WERI-Rb-1 (cell line): ENCODE measurements around the gene RBM23.
"Not testable (repeated sequence)": the region's sequence is repeated elsewhere in the genome, so short reads cannot be mapped to it uniquely, and the experiment has no call there.

Source experiments
- DNase-seq: peaks from one replicate; pipeline ENCODE4 v3.0.0-alpha.2; 2020
- H3K27ac ChIP-seq: fragments of 250-450 bp; sonication (Bioruptor Pico); 2 replicates; pipeline ENCODE4 v1.5.1; 2020; ENCODE audit warnings: mild to moderate bottlenecking, moderate library complexity
- H3K27me3 ChIP-seq: fragments of 250-450 bp; sonication (Bioruptor Pico); 2 replicates; pipeline ENCODE4 v1.5.1; 2021; ENCODE audit warnings: mild to moderate bottlenecking, low read depth, moderate library complexity; ENCODE audit not compliant: insufficient read depth, severe bottlenecking
- H3K36me3 ChIP-seq: fragments of 250-450 bp; sonication (Bioruptor Pico); 2 replicates; pipeline ENCODE4 v1.5.1; 2020; ENCODE audit warnings: mild to moderate bottlenecking, moderate library complexity
- H3K4me3 ChIP-seq: 2 replicates; pipeline ENCODE4 v1.5.1; 2011; ENCODE audit warnings: low read depth, mild to moderate bottlenecking, control low read depth, low read length
- H3K9me3 ChIP-seq: fragments of 250-450 bp; sonication (Bioruptor Pico); 2 replicates; pipeline ENCODE4 v1.5.1; 2021; ENCODE audit warnings: mild to moderate bottlenecking, moderate library complexity; ENCODE audit not compliant: severe bottlenecking
- TF ChIP-seq, protein P1 (sequence below): IDR thresholded peaks from 2 replicates; pipeline ENCODE4 v1.5.1; 2011; ENCODE audit warnings: low read depth, mild to moderate bottlenecking, control low read depth, inconsistent platforms, low read length

RBM23 gene

DNA sequence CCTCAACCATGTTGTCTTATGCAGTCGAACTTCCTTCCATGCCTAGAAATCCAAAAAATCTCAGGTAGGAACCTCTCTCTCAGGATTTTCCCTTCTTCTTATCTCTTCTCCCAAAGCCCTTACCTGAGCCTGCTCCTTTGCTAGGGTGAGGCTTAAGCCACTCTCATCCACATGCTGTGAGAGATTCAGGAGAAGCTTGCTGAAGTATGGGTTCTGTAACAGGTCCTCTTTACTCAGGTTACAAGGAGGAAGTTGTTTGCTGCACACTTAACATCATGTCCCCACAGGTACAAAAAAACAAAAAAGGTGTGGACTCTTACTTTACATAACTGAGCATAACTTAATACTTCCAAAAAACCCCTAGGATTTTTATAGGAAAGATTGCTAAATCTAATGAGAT, 33.5 kb upstream of the RBM23 start:
- no peak overlapping the region for H3K27ac ChIP-seq
- H3K36me3 ChIP-seq: peaks cover 16% of the 10 kb centered on the region
- DNase-seq: no peak
- H3K9me3 ChIP-seq: no peaks in the 10 kb centered on the region
- no peak overlapping the region for H3K4me3 ChIP-seq
- H3K27me3 ChIP-seq: no peaks in the 10 kb centered on the region
- TF ChIP-seq, protein P1, sequence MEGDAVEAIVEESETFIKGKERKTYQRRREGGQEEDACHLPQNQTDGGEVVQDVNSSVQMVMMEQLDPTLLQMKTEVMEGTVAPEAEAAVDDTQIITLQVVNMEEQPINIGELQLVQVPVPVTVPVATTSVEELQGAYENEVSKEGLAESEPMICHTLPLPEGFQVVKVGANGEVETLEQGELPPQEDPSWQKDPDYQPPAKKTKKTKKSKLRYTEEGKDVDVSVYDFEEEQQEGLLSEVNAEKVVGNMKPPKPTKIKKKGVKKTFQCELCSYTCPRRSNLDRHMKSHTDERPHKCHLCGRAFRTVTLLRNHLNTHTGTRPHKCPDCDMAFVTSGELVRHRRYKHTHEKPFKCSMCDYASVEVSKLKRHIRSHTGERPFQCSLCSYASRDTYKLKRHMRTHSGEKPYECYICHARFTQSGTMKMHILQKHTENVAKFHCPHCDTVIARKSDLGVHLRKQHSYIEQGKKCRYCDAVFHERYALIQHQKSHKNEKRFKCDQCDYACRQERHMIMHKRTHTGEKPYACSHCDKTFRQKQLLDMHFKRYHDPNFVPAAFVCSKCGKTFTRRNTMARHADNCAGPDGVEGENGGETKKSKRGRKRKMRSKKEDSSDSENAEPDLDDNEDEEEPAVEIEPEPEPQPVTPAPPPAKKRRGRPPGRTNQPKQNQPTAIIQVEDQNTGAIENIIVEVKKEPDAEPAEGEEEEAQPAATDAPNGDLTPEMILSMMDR: no peak

DNA sequence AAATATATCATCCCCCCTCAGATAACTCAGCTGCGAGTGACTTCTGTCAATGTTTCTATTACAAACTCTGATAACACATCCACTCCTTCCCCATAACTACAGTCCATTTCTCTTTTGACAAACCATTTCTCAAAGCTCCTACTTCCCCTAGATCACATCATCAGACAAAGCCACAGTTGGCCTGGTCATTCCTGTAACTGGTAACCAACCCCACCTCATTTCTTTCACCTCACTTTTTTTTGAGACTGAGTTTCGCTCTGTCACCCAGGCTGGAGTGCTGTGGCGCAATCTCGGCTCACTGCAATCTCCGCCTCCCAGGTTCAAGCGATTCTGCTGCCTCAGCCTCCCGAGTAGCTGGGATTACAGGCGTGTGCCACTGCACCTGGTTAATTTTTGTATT, 32.8 kb upstream of the RBM23 start:
- DNase-seq, H3K27me3 ChIP-seq, H3K9me3 ChIP-seq, H3K4me3 ChIP-seq, H3K27ac ChIP-seq: not testable (repeated sequence)
- peaks cover 22% of the 10 kb centered on the region for H3K36me3 ChIP-seq

DNA sequence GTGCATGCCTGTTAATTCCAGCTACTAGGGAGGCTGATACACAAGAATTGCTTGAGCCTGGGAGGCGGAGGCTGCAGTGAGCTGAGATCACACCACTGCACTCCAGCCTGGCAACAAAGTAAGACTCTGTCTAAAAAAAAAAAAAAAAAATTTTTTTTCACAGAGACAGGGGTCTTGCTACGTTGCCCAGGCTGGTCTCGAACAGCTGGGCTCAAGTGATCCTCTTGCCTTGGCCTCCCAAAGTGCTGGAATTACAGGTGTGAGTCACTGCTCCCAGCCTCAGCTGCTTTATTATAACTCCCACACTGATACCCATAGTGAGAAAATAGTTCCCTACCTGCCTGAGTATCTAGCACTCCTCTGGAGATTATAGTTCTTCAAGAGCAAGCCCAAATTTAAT, 26.7 kb upstream of the RBM23 start:
- Histone ChIP-seq H3K36me3 (peaks cover 25% of the 10 kb centered on the region), H3K4me3 (no peak overlapping the region), H3K27ac (no peak overlapping the region), H3K9me3 (no peaks in the 10 kb centered on the region), H3K27me3 (no peaks in the 10 kb centered on the region)
- TF ChIP-seq, protein P1: no peak
- DNase-seq: no peak

DNA sequence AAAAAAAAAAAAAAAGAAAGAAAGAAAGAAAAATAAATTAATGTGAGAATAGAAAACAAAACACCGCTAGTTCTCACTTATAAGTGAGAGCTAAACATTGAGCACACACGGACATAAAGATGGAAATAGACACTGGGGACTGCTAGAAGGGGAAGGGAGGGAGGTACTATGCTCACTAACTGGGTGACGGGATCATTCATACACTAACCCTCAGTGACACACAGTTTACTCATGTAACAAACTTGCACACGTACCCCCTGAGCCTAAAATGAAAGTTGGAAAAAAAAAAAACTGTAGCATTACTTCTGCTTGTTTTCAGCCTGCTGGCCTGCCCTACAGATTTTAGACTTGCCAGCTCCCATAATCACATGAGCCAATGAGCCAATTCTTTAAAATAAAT, 20.7 kb upstream of the RBM23 start:
- no peaks in the 10 kb centered on the region for H3K27me3 ChIP-seq
- H3K36me3 ChIP-seq: peaks cover 16% of the 10 kb centered on the region
- no peak overlapping the region for H3K27ac ChIP-seq
- TF ChIP-seq, protein P1: no peak
- no peak overlapping the region for H3K4me3 ChIP-seq
- no peaks in the 10 kb centered on the region for H3K9me3 ChIP-seq
- no peak for DNase-seq

DNA sequence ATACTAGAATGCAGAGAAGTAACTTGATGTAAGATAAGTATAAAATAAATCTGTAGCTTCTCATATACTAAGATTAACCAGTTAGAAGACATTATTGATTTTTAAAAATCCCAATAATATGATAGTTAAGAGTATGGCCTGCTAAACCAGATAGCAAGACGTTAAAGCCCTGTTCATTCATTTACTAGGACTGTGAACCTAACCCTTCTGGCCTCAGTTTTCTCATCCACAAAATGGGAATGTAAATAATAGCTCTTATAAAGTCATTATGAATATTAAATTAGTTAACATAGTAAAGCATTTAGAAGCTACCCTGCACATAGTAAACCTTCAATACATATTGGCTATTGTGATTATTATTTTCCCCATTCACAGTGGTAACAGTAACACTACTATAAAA, 16.2 kb upstream of the RBM23 start:
- no peaks in the 10 kb centered on the region for H3K27me3 ChIP-seq
- DNase-seq: no peak
- no peaks in the 10 kb centered on the region for H3K9me3 ChIP-seq
- H3K36me3 ChIP-seq: no peaks in the 10 kb centered on the region; the same call in 1 of the 2 replicates
- H3K27ac ChIP-seq: no peak overlapping the region
- H3K4me3 ChIP-seq: no peak overlapping the region
- TF ChIP-seq, protein P1: no peak

DNA sequence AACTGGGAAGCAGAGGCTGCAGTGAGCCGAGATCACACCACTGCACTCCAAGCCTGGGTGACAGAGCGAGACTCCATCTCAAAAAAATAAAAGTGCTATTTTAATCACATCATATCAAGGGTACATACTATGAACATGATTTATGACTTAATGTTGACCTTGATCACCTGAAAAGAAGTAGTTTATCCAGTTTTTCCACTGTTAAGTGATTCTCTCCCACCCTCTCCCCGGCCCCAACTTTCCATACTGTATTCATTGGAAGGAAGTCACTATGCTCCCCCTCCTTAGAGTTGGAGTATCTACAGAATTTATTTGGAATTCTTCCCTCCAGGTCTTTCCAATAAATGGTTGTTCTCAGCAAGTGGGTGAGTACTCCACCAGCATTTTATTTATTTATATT, 13.2 kb upstream of the RBM23 start:
- Histone ChIP-seq H3K4me3 (no peak overlapping the region), H3K27me3 (no peaks in the 10 kb centered on the region), H3K9me3 (no peaks in the 10 kb centered on the region), H3K36me3 (peaks cover 3% of the 10 kb centered on the region), H3K27ac (no peak overlapping the region)
- DNase-seq: no peak
- TF ChIP-seq, protein P1: no peak
